Measurements from ENCODE around the gene CLHC1. TPM values are rescaled to one million over a fixed set of nuclear protein-coding genes. Genes with fewer than 3 reads are reported as not detected.

The CLHC1 gene
- total and polyA plus RNA-seq, 2 experiments from 2014 or later, result 19.7 to 27.0 TPM

- Histone ChIP-seq H3K36me3 (no peaks in the 10 kb centered on the region), H3K4me3 (no peak overlapping the region), H3K27me3 (no peaks in the 10 kb centered on the region), H3K4me1 (ENCODE audit: low read depth) (peaks cover 23% of the 10 kb centered on the region), H3K27ac (no peak overlapping the region), H3K9me3 (ENCODE audit: low read depth) (no peaks in the 10 kb centered on the region)
- DNase-seq (ENCODE audit: low read depth in 1 of 2, low spot score in 1 of 2), result no peak
- TF ChIP-seq CTCF (IDR thresholded peaks at IDR 0.05; ENCODE audit: low read depth, low read length), result no peak
Observed at GRCh38 chr2:55138014-55138881, 93.8 kb downstream of the CLHC1 start.

- Histone ChIP-seq H3K4me1 (ENCODE audit: low read depth) (peaks cover 24% of the 10 kb centered on the region), H3K4me3 (no peak overlapping the region), H3K9me3 (ENCODE audit: low read depth) (no peaks in the 10 kb centered on the region), H3K36me3 (no peaks in the 10 kb centered on the region), H3K27ac (no peak overlapping the region), H3K27me3 (no peaks in the 10 kb centered on the region)
- no peak for TF ChIP-seq CTCF (IDR thresholded peaks at IDR 0.05; ENCODE audit: low read depth, low read length)
- DNase-seq (ENCODE audit: low read depth in 1 of 2, low spot score in 1 of 2), result no peak
Observed at GRCh38 chr2:55137024-55137958, 94.8 kb downstream of the CLHC1 start.

- no peak overlapping the region for H3K27ac ChIP-seq
- TF ChIP-seq CTCF (IDR thresholded peaks at IDR 0.05; ENCODE audit: low read depth, low read length), result no peak
- no peak overlapping the region for H3K4me3 ChIP-seq
- no peaks in the 10 kb centered on the region for H3K36me3 ChIP-seq
- H3K27me3 ChIP-seq, result no peaks in the 10 kb centered on the region
- H3K9me3 ChIP-seq (ENCODE audit: low read depth), result no peaks in the 10 kb centered on the region
- peaks cover 24% of the 10 kb centered on the region for H3K4me1 ChIP-seq (ENCODE audit: low read depth)
- DNase-seq (ENCODE audit: low read depth in 1 of 2, low spot score in 1 of 2), result no peak
Observed at GRCh38 chr2:55136138-55136541, 96.0 kb downstream of the CLHC1 start.

GRCh38 chr2:55135491-55135890, 96.6 kb downstream of the CLHC1 start:
- Histone ChIP-seq H3K9me3 (ENCODE audit: low read depth) (no peaks in the 10 kb centered on the region), H3K27me3 (no peaks in the 10 kb centered on the region), H3K4me3 (no peak overlapping the region), H3K4me1 (ENCODE audit: low read depth) (peaks cover 24% of the 10 kb centered on the region), H3K27ac (no peak overlapping the region), H3K36me3 (no peaks in the 10 kb centered on the region)
- no peak for DNase-seq (ENCODE audit: low read depth in 1 of 2, low spot score in 1 of 2)
- no peak for TF ChIP-seq CTCF (IDR thresholded peaks at IDR 0.05; ENCODE audit: low read depth, low read length)

- no peak overlapping the region for H3K4me3 ChIP-seq
- H3K36me3 ChIP-seq, result no peaks in the 10 kb centered on the region
- DNase-seq (ENCODE audit: low read depth in 1 of 2, low spot score in 1 of 2), result no peak
- no peaks in the 10 kb centered on the region for H3K9me3 ChIP-seq (ENCODE audit: low read depth)
- H3K27me3 ChIP-seq, result no peaks in the 10 kb centered on the region
- TF ChIP-seq CTCF (IDR thresholded peaks at IDR 0.05; ENCODE audit: low read depth, low read length), result no peak
- H3K4me1 ChIP-seq (ENCODE audit: low read depth), result peaks cover 24% of the 10 kb centered on the region
- H3K27ac ChIP-seq, result no peak overlapping the region
Observed at GRCh38 chr2:55134316-55134706, 97.8 kb downstream of the CLHC1 start.

Measured in cardiac muscle cell (in vitro differentiated cells and primary cell).